CD8-positive, alpha-beta memory T cell (primary cell): ENCODE data around the gene FAM135A. TPM values are rescaled to one million over a fixed set of nuclear protein-coding genes. Genes with fewer than 3 reads are reported as not detected.

Experiments used
- CTCF ChIA-PET: fragments of 350-600 bp; sonication (Branson Sonifier 250); formaldehyde crosslinking; loops from one replicate; lab custom pipeline; 2021; ENCODE audit warnings: antibody characterized with exemption; lab: Charles Lee
- POLR2A ChIA-PET: fragments of 350-600 bp; sonication (Branson Sonifier 250); formaldehyde crosslinking; loops from one replicate; lab custom pipeline; 2021; ENCODE audit warnings: antibody characterized with exemption; lab: Charles Lee
- DNase-seq, 5 donors: peaks; one replicate each; pipeline versions ENCODE4 v3.0.0 to v3.0.0-alpha.2; 2020 to 2022; ENCODE audit warnings: mixed read lengths in 1 of 5
- H3K27ac ChIP-seq: one replicate; pipeline ENCODE4 v1.7.0; 2013; ENCODE audit warnings: low read depth, mild to moderate bottlenecking, low read length, moderate library complexity
- H3K27me3 ChIP-seq: 2 replicates; pipeline ENCODE4 v1.7.0; 2013; ENCODE audit warnings: low read length, mild to moderate bottlenecking; ENCODE audit not compliant: insufficient read depth, poor library complexity, severe bottlenecking
- H3K36me3 ChIP-seq: 2 replicates; pipeline ENCODE4 v1.7.0; 2013; ENCODE audit warnings: mild to moderate bottlenecking, low read length, moderate library complexity; ENCODE audit not compliant: insufficient read depth
- H3K4me1 ChIP-seq: 2 replicates; pipeline ENCODE4 v1.7.0; 2013; ENCODE audit warnings: mild to moderate bottlenecking, low read length, moderate library complexity; ENCODE audit not compliant: insufficient read depth
- H3K4me3 ChIP-seq: 2 replicates; pipeline ENCODE4 v1.7.0; 2013; ENCODE audit warnings: mild to moderate bottlenecking, low read length
- H3K9me3 ChIP-seq: 2 replicates; pipeline ENCODE4 v1.7.0; 2013; ENCODE audit warnings: mild to moderate bottlenecking, low read length
- H3K27ac Mint-ChIP-seq, 8 donors: one replicate each; pipeline ENCODE4 v1.8.0; 2020 to 2021; ENCODE audit warnings: mixed read lengths in 8 of 8, mild to moderate bottlenecking in 6 of 8, inconsistent platforms in 3 of 8, moderate library complexity in 3 of 8
- H3K27me3 Mint-ChIP-seq, 2 donors: one replicate each; pipeline ENCODE4 v1.8.0; 2020 to 2021; ENCODE audit warnings: mixed read lengths in 2 of 2, mild to moderate bottlenecking in 1 of 2, moderate library complexity in 1 of 2
- H3K36me3 Mint-ChIP-seq, 3 donors: one replicate each; pipeline ENCODE4 v1.8.0; 2020 to 2021; ENCODE audit warnings: mixed read lengths in 3 of 3, inconsistent platforms in 1 of 3, mild to moderate bottlenecking in 1 of 3
- H3K4me1 Mint-ChIP-seq, 3 donors: one replicate each; pipeline ENCODE4 v1.8.0; 2020 to 2021; ENCODE audit warnings: mixed read lengths in 3 of 3, inconsistent platforms in 1 of 3, mild to moderate bottlenecking in 1 of 3
- H3K4me3 Mint-ChIP-seq, 7 donors: one replicate each; pipeline ENCODE4 v1.8.0; 2020 to 2021; ENCODE audit warnings: mixed read lengths in 7 of 7, mild to moderate bottlenecking in 6 of 7, moderate library complexity in 4 of 7, inconsistent platforms in 2 of 7
- H3K9me3 Mint-ChIP-seq, 5 donors: one replicate each; pipeline ENCODE4 v1.8.0; 2020 to 2022; ENCODE audit warnings: mixed read lengths in 5 of 5, mild to moderate bottlenecking in 3 of 5, moderate library complexity in 2 of 5, inconsistent platforms in 1 of 5
- polyA plus RNA-seq: library from polyadenylated mRNA; unstranded; fragments of 300-500 nt; fragmentation: Illumina TruSeq; gene quantifications from one replicate; pipeline ENCODE4 v1.2.3, GENCODE V29; 2021
- total RNA-seq, 2 experiments: library from RNA; stranded (reverse); gene quantifications; one replicate each; pipeline ENCODE4 v1.2.3, GENCODE V29; 2021

The FAM135A gene
- total and polyA plus RNA-seq, 3 experiments from 2014 or later = 3.0 to 5.8 (median 5.7) TPM

DNA sequence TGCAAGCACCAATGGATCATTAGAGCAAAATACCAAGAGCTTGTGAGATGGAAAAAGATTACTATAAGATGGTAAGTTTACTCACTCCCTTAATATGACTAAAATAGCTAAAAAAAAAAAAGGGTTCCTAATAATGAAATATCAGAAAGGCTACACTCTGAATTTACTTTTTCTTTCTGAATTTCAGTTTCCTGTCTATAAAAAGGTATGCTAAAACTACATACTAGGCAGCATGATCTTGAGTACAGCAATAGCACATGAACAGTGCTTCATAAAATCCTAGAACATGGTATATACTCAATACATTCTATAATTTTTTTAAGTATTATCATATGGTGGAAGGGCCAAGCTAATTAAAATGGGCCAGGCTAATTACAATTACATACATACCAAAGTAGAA, 24.0 kb upstream of the FAM135A start:
- POLR2A ChIA-PET = no interaction called here
- H3K27ac ChIP-seq = no peak overlapping the region
- Mint-ChIP-seq H3K27ac (no peak overlapping the region), H3K9me3 (no peaks in the 10 kb centered on the region), H3K36me3 (no peaks in the 10 kb centered on the region), H3K4me1 (no peaks in the 10 kb centered on the region), H3K4me3 (no peak overlapping the region), H3K27me3 (peaks cover 4 to 38% of the 10 kb centered on the region in 2 donors)
- no peaks in the 10 kb centered on the region for H3K9me3 ChIP-seq
- no peak for DNase-seq
- no peak overlapping the region for H3K4me3 ChIP-seq
- H3K36me3 ChIP-seq = no peaks in the 10 kb centered on the region
- H3K4me1 ChIP-seq = no peaks in the 10 kb centered on the region
- CTCF ChIA-PET = interaction anchor here (2.8 kb wide), 1 partner anchor 20 kb away, joined by 12 read pairs; no protein-coding TSS in a partner anchor
- no peaks in the 10 kb centered on the region for H3K27me3 ChIP-seq

- Histone ChIP-seq H3K4me3 (no peak overlapping the region), H3K9me3 (no peaks in the 10 kb centered on the region), H3K36me3 (no peaks in the 10 kb centered on the region), H3K27ac (no peak overlapping the region), H3K4me1 (no peaks in the 10 kb centered on the region), H3K27me3 (no peaks in the 10 kb centered on the region)
- ChIA-PET CTCF (interaction anchor here (2.8 kb wide), 1 partner anchor 21 kb away, joined by 12 read pairs; no protein-coding TSS in a partner anchor), POLR2A (no interaction called here)
- no peaks in the 10 kb centered on the region for H3K4me1 Mint-ChIP-seq
- peaks cover 4 to 41% of the 10 kb centered on the region in 2 donors for H3K27me3 Mint-ChIP-seq
- H3K9me3 Mint-ChIP-seq = no peaks in the 10 kb centered on the region
- H3K4me3 Mint-ChIP-seq = no peak overlapping the region
- H3K36me3 Mint-ChIP-seq = no peaks in the 10 kb centered on the region
- no peak overlapping the region for H3K27ac Mint-ChIP-seq
- no peak for DNase-seq
Observed at GRCh38 chr6:70390067-70390466, 23.2 kb upstream of the FAM135A start.

- POLR2A ChIA-PET = no interaction called here
- Histone ChIP-seq H3K9me3 (no peaks in the 10 kb centered on the region), H3K4me1 (no peaks in the 10 kb centered on the region), H3K27me3 (no peaks in the 10 kb centered on the region), H3K4me3 (no peak overlapping the region), H3K36me3 (no peaks in the 10 kb centered on the region), H3K27ac (no peak overlapping the region)
- Mint-ChIP-seq H3K36me3 (no peaks in the 10 kb centered on the region), H3K27me3 (peaks cover 4 to 47% of the 10 kb centered on the region in 2 donors), H3K4me3 (no peak overlapping the region), H3K27ac (no peak overlapping the region), H3K9me3 (no peaks in the 10 kb centered on the region), H3K4me1 (no peaks in the 10 kb centered on the region)
- CTCF ChIA-PET = no interaction called here
- no peak for DNase-seq
Observed at GRCh38 chr6:70391492-70391891, 21.8 kb upstream of the FAM135A start.

DNA sequence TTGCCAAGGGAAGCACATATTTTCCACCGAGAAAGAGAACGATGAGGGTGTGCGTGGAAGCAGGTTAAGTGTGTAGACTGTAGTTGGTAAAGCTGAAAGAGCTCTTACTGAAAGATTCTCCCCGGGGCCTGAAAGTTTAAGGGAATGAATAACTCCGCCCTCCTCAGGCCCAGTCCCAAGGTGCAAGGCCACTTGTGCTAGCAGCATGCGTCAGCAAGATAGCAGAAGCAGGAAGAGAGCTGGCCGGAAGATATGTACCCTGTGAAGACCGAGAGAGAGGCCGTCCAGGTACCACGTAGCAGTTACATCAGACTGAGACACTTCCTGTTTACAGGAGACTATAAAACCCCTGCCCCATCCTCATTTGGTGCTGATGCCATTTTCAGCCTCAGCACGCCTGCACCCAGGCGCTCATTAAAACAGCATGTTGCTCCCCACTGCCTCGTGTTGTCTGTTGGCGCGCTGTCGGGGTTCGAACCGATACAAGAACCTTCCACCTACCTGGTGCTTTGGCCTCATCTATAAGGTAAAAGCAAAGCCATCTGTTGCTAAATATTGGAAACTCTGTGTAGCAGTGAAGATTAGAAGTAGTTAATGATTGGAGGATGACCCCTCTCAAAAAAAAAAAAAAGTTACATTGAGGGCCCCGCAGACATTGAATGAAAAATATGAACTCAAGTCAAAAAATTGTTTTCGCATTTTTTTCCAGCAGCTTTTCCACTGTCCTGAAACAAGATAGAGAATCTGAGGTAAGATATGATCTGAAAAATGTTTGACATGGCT, 18.6 kb upstream of the FAM135A start:
- H3K9me3 Mint-ChIP-seq = no peaks in the 10 kb centered on the region
- Histone ChIP-seq H3K27me3 (no peaks in the 10 kb centered on the region), H3K4me1 (no peaks in the 10 kb centered on the region), H3K27ac (peak overlapping the region; percentile 68), H3K4me3 (no peak overlapping the region), H3K9me3 (no peaks in the 10 kb centered on the region), H3K36me3 (no peaks in the 10 kb centered on the region)
- DNase-seq = no peak
- H3K27me3 Mint-ChIP-seq = peaks cover 11 to 65% of the 10 kb centered on the region in 2 donors
- CTCF ChIA-PET = no interaction called here
- POLR2A ChIA-PET = no interaction called here
- no peak overlapping the region for H3K4me3 Mint-ChIP-seq
- H3K36me3 Mint-ChIP-seq = no peaks in the 10 kb centered on the region
- no peaks in the 10 kb centered on the region for H3K4me1 Mint-ChIP-seq
- H3K27ac Mint-ChIP-seq = no peak overlapping the region

GRCh38 chr6:70395301-70395672, 18.0 kb upstream of the FAM135A start:
- Histone ChIP-seq H3K36me3 (no peaks in the 10 kb centered on the region), H3K9me3 (no peaks in the 10 kb centered on the region), H3K27ac (peak overlapping the region; percentile 68), H3K4me3 (no peak overlapping the region), H3K4me1 (no peaks in the 10 kb centered on the region), H3K27me3 (no peaks in the 10 kb centered on the region)
- Mint-ChIP-seq H3K36me3 (no peaks in the 10 kb centered on the region), H3K9me3 (no peaks in the 10 kb centered on the region), H3K27ac (no peak overlapping the region), H3K4me1 (no peaks in the 10 kb centered on the region), H3K27me3 (peaks cover 11 to 65% of the 10 kb centered on the region in 2 donors), H3K4me3 (no peak overlapping the region)
- ChIA-PET CTCF (no interaction called here), POLR2A (no interaction called here)
- no peak for DNase-seq

DNA sequence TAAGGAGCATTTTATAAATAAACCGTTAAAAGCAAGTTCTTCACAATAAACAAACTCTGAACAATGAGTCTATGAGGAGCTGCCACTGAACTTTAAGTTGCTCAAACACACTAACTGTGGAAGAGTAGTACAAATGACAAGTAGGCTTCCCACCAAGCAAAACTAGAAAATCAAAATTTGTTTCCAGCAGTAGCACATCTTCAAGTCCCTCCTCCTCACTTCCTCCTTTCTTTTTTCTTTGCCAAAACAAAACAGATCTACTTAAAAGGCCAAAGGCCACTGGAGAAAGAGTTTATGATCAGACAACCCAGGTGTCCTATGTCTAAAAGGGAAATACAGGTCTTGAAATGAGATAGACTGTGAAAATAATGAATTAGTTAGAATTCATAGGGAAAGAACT, 17.1 kb upstream of the FAM135A start:
- Histone ChIP-seq H3K9me3 (no peaks in the 10 kb centered on the region), H3K4me1 (no peaks in the 10 kb centered on the region), H3K27ac (peak overlapping the region; percentile 68), H3K4me3 (no peak overlapping the region), H3K36me3 (no peaks in the 10 kb centered on the region), H3K27me3 (no peaks in the 10 kb centered on the region)
- no peaks in the 10 kb centered on the region for H3K36me3 Mint-ChIP-seq
- POLR2A ChIA-PET = no interaction called here
- H3K4me1 Mint-ChIP-seq = no peaks in the 10 kb centered on the region
- H3K4me3 Mint-ChIP-seq = no peak overlapping the region
- no peak for DNase-seq
- H3K9me3 Mint-ChIP-seq = no peaks in the 10 kb centered on the region
- CTCF ChIA-PET = no interaction called here
- H3K27me3 Mint-ChIP-seq = peaks cover 11 to 62% of the 10 kb centered on the region in 2 donors
- H3K27ac Mint-ChIP-seq = no peak overlapping the region

GRCh38 chr6:70396796-70397729, 16.2 kb upstream of the FAM135A start:
- Histone ChIP-seq H3K36me3 (no peaks in the 10 kb centered on the region), H3K27ac (peak overlapping the region; percentile 22), H3K4me3 (no peak overlapping the region), H3K9me3 (no peaks in the 10 kb centered on the region), H3K27me3 (no peaks in the 10 kb centered on the region), H3K4me1 (no peaks in the 10 kb centered on the region)
- Mint-ChIP-seq H3K4me3 (no peak overlapping the region), H3K27ac (peak overlapping the region in 1 of 8 donors; percentile 56), H3K36me3 (no peaks in the 10 kb centered on the region), H3K9me3 (no peaks in the 10 kb centered on the region), H3K4me1 (no peaks in the 10 kb centered on the region), H3K27me3 (peaks cover 9 to 53% of the 10 kb centered on the region in 2 donors)
- ChIA-PET POLR2A (no interaction called here), CTCF (no interaction called here)
- no peak for DNase-seq
